Right cardiac atrium (tissue), 5 donors: ENCODE results near the gene KLC4. TPM values are rescaled to one million over a fixed set of nuclear protein-coding genes. Genes with fewer than 3 reads are reported as not detected.
"Not testable (repeated sequence)": the region's sequence is repeated elsewhere in the genome, so short reads cannot be mapped to it uniquely, and the experiment has no call there.

Experiments used
- ATAC-seq, 2 donors: fragments of 200-7000 bp; cut with Tn5 transposase; one replicate each; pipeline versions ENCODE4 v1.8.0 to v1.9.1; 2020; ENCODE audit warnings: moderate library complexity in 2 of 2, mild to moderate bottlenecking in 1 of 2
- DNase-seq, 3 donors: peaks; one replicate each; pipeline ENCODE4 v3.0.0-alpha.2; 2020
- H3K27ac ChIP-seq: one replicate; pipeline ENCODE4 v1.5.1; 2013; ENCODE audit warnings: mild to moderate bottlenecking, low read length, control low read depth, moderate library complexity
- H3K27me3 ChIP-seq: one replicate; pipeline ENCODE4 v1.6.1; 2013; ENCODE audit not compliant: control insufficient read depth, insufficient read depth
- H3K4me1 ChIP-seq: one replicate; pipeline ENCODE4 v1.6.1; 2013; ENCODE audit warnings: low read length; ENCODE audit not compliant: control insufficient read depth, insufficient read depth
- H3K4me3 ChIP-seq: one replicate; pipeline ENCODE4 v1.5.1; 2013; ENCODE audit warnings: low read length, control low read depth
- H3K9me3 ChIP-seq: one replicate; pipeline ENCODE4 v1.6.1; 2013; ENCODE audit warnings: low read length; ENCODE audit not compliant: control insufficient read depth
- WGBS: extraction: QIAGEN DNeasy Blood & Tissue Kit; methylation state at CpG from one replicate; pipeline ENCODE4 v1.1.7; 2013; 5-methylcytosine and 5-hydroxymethylcytosine counted together
- intact Hi-C, 4 donors: fragments of 100-400 bp; cut with DNase I; formaldehyde crosslinking; loops; one replicate each; pipeline versions ENCODE4 v1.11.0 to v1.14.0; 2022 to 2023
- polyA plus RNA-seq: library from polyadenylated mRNA; stranded (reverse); fragments of 200-250 nt; gene quantifications from one replicate; pipeline ENCODE4 v1.2.3, GENCODE V29; 2013
- total RNA-seq, 4 donors: library from RNA; stranded (reverse); fragmentation: NEBNext Ultra II Directional; extraction: Animal tissue kit (Norgen Biotek cat#: 25700); gene quantifications; one replicate each; pipeline ENCODE4 v1.2.1, GENCODE V29; 2021
- donor health status: healthy with polysubstance abuse.
- donor health status: DM: no; HTN: yes; CAD: no.
- donor health status: DM: no; HTN: no; CAD: no.
- donor health status: DM: no; HTN: yes; CAD: no; lungs with severe emphysema.
- donor health status: DM: yes; HTN: yes; CAD: no.

The KLC4 gene
- total and polyA plus RNA-seq, 5 donors = 32.4 to 51.2 (median 39.7) TPM

DNA sequence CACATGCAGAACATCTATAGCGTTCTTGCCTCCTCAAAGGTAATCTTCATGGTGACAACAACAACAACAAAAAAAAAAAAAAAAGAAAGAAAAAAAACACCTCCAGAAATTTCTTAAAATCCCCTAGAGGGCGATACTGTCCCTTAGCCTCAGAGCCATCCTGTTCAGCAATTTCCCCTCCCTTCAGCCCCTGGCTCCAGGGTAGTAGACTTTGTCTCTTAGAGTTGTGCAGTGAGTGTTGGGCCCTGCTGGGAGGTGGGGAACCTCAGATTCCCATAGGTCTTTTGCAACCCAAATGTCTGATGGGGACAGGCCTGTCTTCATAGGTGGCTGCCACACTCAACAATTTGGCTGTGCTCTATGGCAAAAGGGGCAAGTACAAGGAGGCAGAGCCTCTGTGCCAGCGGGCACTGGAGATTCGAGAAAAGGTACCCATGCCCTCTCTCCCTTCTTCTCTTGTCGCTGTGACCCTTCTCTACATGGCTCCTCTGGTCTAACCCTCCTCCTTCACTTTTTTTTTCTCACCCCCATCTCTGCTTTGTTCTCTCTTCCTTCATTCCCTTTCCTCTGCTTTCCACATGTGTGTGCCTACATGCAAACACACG is 10.7 kb downstream of the KLC4 start:
- H3K27ac ChIP-seq = no peak overlapping the region

DNA sequence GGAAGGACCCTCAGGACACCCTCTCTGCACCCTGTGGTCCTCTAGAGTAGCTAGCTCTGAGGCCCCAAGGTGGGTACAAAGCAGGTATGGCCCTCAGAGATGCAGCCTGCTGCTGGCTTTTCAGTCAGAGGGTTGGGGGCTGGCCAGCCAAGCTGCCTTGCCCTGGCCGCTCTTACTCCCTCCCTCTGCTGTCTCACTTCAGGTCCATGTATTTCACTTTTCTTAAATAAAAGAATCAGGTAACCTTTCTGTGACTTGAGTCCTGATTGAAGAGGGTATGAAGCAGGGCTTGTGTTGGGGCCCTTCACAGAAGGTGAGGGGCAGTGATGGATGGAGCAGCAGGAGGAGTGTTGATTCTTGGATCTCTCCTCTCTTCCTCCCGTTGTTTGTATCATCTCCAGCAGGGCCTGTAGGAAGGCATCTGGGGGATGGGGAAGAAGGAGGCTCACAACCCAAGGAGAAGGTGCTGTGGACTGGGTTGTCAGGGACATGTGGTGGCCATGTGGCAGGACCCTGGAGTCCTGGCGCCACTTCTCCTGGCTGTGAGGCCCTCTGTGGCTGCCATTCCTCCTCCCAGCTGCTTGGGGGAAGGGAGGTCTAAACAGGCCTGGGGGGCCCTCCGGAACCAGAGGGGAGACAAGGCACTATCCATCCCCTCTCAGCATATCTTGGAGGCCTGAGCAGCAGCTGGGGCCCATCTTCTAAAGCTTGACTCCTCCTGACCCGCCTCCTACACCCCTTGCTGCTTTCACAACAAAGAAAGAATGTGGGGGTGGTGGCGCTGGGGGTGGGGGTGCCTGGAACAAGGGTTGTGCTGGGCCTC is 15.6 kb downstream of the KLC4 start:
- Histone ChIP-seq H3K27ac (no peak overlapping the region), H3K27me3 (no peaks in the 10 kb centered on the region), H3K9me3 (no peaks in the 10 kb centered on the region), H3K4me1 (peaks cover 2% of the 10 kb centered on the region), H3K4me3 (no peak overlapping the region)
- DNase-seq = peak in 2 of 3 donors; percentile 31 to 56
- 60% methylated on average over 6 of the region's 6 CpGs for WGBS
- intact Hi-C loops = loop anchor here in 2 of 4 donors (5.0 to 10.0 kb wide), 2 partner anchors 52 to 60 kb away; no protein-coding TSS in a partner anchor
- peak in 1 of 2 donors; percentile 15 for ATAC-seq

More for the DNA sequence above, 10.7 kb downstream of the KLC4 start:
- ATAC-seq (no peak), DNase-seq (no peak)
- H3K9me3 ChIP-seq = no peaks in the 10 kb centered on the region
- H3K4me1 ChIP-seq = no peaks in the 10 kb centered on the region
- H3K27me3 ChIP-seq = no peaks in the 10 kb centered on the region
- intact Hi-C loops = loop anchor here in 1 of 4 donors (10.0 kb wide), 1 partner anchor 65 kb away; no protein-coding TSS in a partner anchor
- WGBS = 60% methylated on average over 6 of the region's 6 CpGs
- no peak overlapping the region for H3K4me3 ChIP-seq

DNA sequence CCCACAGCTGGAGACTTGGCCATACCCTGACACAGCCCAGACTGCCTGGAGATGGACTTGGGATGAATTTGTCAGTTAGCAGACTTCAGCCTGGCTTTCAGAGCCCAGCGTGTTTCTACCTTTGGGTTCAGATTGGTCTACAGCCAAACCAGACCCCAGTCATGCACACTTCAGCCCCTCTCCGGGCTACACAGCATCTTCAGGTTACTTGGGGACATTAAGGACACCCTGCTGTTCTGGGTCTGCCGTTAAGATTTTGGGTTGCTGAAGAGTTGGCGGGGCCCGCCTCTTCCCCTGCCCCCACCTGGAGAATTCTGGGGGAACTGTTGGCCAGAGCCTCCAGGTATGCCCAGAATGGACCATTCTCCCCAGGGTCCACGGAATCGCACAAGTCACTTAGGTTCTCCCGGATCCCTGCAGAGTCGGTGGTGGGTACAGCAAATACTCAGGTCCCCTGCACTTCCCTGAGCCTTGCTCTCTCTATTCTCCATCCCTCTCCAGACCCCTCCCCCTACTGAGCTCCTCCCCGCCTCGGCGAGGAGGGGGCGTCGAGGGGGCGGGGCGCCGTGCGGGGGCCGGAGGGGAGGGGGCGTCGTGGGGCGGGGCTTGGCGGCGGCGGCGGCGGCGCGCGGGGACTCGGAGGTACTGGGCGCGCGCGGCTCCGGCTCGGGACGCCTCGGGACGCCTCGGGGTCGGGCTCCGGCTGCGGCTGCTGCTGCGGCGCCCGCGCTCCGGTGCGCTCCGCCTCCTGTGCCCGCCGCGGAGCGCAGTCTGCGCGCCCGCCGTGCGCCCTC is 16.4 kb downstream of the KLC4 start, which contains the start of gene PTK7:
TSS of gene PTK7 (plus strand) at position 645 of the 794 bp plus-strand sequence. CDS start 175 bp downstream, outside the sequence.
- DNase-seq (peak; percentile 47 to 84 (median 79)), ATAC-seq (peak; percentile 46 to 64)
- H3K27ac ChIP-seq = no peak within 1 kb of the TSS
- intact Hi-C loops = loop anchor here in 2 of 4 donors (5.0 to 10.0 kb wide), 2 partner anchors 51 to 59 kb away; no protein-coding TSS in a partner anchor
- no peaks in the 10 kb centered on the region for H3K9me3 ChIP-seq
- H3K27me3 ChIP-seq = no peaks in the 10 kb centered on the region
- H3K4me1 ChIP-seq = peaks cover 2% of the 10 kb centered on the region
- WGBS = 4% methylated on average over 60 of the region's 60 CpGs
- peak within 1 kb of the TSS; percentile 90 for H3K4me3 ChIP-seq

DNA sequence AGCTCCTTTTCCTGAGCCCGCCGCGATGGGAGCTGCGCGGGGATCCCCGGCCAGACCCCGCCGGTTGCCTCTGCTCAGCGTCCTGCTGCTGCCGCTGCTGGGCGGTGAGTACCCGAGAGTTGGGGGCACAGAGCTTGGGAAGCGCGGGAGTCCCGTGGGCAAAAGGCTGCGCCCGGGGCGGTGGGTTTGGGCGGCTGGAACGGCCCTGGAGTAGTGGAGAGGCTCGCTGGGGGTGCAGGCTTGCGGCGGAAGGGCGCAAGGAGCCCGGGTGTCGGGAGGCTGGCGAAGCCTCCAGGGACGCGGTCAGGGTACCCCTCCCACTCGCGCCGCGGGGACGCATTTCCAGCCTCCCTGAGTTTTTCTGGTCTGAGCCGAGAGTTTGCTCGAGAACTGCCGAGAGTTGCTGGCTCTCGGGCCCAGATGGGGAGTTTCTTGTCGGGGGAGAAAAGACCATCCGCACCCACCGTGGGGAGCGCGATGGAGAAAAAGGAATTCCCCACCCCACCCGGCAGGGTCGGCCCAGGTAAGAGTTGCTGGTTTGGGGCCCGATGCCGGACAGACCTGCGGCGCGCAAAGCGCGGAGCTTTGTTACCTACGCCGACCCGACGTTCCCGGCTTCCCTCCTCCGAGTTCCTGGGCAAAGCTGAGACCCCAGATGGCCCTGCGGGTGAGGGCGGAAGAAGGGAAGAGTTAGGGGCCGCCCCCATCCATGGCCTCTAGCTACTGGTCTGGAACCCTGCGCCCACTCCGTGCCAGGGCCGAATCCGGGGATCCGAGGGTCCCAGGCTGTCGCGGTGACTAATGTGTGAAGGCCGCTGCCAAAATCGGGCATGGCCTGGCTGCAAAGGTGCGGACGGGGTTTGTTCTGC is 17.3 kb downstream of the KLC4 start:
- no peak overlapping the region for H3K27ac ChIP-seq
- H3K4me1 ChIP-seq = peaks cover 2% of the 10 kb centered on the region
- DNase-seq (peak in 2 of 3 donors; percentile 55 to 58), ATAC-seq (peak; percentile 28 to 41)
- under 1% methylated on average over 72 of the region's 72 CpGs for WGBS
- H3K4me3 ChIP-seq = peak overlapping the region; percentile 90
- intact Hi-C loops = loop anchor here in 2 of 4 donors (5.0 to 10.0 kb wide), 2 partner anchors 51 to 58 kb away; no protein-coding TSS in a partner anchor
- no peaks in the 10 kb centered on the region for H3K27me3 ChIP-seq
- H3K9me3 ChIP-seq = no peaks in the 10 kb centered on the region

DNA sequence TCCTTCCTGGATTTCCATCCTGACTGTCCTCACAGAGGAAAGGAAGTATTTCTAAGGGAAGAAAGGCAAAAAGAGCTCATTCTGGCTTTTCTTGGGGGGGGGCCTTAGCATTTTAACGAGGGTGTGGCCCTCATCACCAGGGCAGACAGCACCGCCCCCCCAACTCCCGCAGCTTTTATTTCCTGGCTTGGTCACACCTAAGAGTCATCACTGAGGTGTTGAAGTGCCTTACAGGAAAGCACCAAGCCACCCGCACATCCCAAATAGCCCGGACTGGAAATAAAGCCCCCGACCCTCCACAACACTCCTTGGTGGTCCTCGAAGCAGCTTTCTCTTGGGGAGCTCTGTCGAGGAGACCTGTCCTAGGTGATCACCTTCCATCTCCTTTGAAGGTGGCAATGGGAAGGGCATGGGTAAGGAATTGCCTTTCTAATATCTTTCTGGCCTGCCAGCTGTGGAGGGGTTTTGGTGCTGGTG is 17.9 kb downstream of the KLC4 start:
- 39% methylated on average over 8 of the region's 8 CpGs for WGBS
- H3K27ac ChIP-seq = no peak overlapping the region
- H3K9me3 ChIP-seq = no peaks in the 10 kb centered on the region
- DNase-seq (no peak), ATAC-seq (no peak)
- peaks cover 2% of the 10 kb centered on the region for H3K4me1 ChIP-seq
- intact Hi-C loops = loop anchor here in 2 of 4 donors (5.0 to 10.0 kb wide), 2 partner anchors 50 to 57 kb away; no protein-coding TSS in a partner anchor
- no peaks in the 10 kb centered on the region for H3K27me3 ChIP-seq
- H3K4me3 ChIP-seq = peak overlapping the region; percentile 90

DNA sequence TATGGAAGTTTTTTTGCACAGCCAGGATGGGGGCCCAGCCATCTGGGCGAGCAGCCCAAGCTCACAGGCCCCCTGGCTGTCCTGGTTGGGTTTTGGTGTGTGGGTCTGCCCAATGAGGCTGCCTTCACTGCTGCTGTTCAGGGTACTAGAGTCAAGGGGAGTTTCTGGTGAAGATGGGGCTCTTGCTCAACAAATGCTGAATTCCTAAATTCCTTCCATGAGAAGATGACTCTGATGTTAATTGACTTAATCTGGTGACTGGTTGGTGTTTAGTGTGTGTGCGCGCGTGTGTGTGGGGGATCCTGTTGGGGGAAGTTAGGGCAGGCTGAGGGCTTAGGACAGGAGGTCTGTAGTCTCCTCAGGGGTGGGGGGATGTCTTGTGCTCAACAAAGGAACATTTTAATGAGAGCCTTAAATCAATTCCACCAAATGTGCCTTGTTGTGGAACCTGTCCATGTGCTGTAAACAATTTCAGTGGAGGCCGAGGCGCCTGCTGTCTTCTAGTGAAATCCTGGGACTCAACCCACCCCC is 18.6 kb downstream of the KLC4 start:
- Histone ChIP-seq H3K4me3 (no peak overlapping the region), H3K27me3 (no peaks in the 10 kb centered on the region), H3K27ac (no peak overlapping the region), H3K4me1 (peaks cover 2% of the 10 kb centered on the region), H3K9me3 (no peaks in the 10 kb centered on the region)
- DNase-seq (peak in 1 of 3 donors; percentile 30), ATAC-seq (no peak)
- 89% methylated on average over 6 of the region's 6 CpGs for WGBS
- intact Hi-C loops = loop anchor here in 2 of 4 donors (5.0 to 10.0 kb wide), 2 partner anchors 49 to 57 kb away; no protein-coding TSS in a partner anchor

DNA sequence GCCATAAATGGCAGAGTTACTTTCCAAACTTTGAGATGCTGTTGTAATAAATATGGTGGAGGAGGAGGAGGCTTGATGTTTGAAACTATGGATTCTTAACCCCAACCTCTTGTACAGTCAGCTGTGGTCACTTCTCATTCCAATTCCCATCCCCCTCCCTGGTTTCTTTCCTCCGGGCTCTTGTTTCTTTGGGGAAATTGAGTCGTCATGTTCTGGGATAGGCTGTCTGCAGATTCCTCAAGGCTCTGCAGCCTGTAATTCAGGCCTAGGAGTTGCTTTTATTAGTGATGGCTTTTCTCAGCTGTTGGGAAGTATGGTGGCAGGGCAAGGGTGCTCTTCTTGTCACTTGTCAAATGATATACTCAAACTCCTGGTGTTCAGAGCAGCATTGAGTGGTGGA is 19.3 kb downstream of the KLC4 start:
- no peak overlapping the region for H3K4me3 ChIP-seq
- intact Hi-C loops = loop anchor here in 2 of 4 donors (5.0 to 10.0 kb wide), 2 partner anchors 49 to 56 kb away; no protein-coding TSS in a partner anchor
- no peaks in the 10 kb centered on the region for H3K27me3 ChIP-seq
- H3K4me1 ChIP-seq = peaks cover 2% of the 10 kb centered on the region
- WGBS = 88% methylated on average over 2 of the region's 2 CpGs
- ATAC-seq (no peak), DNase-seq (no peak)
- H3K27ac ChIP-seq = no peak overlapping the region
- no peaks in the 10 kb centered on the region for H3K9me3 ChIP-seq

DNA sequence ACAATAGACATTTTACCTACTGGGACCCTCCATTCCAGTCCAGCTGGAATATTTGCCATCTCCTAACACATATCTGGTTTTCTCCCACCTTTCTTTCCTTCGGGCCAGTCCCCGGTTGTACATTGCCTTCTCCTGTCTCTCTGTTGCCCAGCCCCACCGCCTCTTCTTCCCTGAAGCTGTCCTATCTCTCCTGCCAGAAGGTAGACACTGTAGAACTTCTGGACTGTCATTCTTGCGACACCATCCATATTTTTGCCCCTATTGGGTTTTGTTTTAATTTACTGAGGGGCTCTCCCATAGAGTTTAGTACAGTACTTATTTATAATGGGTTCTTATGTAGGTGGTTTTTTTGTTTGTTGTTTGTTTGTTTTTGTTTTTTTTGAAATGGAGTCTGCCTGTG is 21.6 kb downstream of the KLC4 start:
- ATAC-seq = no peak
- 91% methylated on average over 4 of the region's 4 CpGs for WGBS
- intact Hi-C loops = loop anchor here in 1 of 4 donors (10.0 kb wide), 1 partner anchor 64 kb away; no protein-coding TSS in a partner anchor

DNA sequence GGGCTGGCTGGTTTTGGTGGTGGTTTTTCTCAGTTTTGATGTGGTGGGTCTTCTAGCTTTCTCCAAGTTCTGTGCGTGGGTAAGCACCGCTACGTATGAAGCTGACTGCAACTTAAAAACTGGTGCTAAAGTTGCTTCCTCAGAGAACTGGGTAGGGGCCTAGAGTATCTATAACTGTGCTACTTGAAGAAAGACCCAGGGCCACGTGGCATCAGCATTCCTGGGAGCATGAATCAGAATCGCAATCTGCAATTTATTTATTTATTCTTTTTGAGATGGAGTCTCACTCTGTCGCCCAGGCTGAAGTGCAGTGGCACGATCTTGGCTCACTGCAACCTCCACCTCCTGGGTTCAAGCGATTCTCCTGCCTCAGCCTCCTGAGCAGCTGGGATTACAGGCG is 22.5 kb downstream of the KLC4 start:
- intact Hi-C loops = loop anchor here in 1 of 4 donors (10.0 kb wide), 1 partner anchor 63 kb away; no protein-coding TSS in a partner anchor
- 90% methylated on average over 9 of the region's 9 CpGs for WGBS

More for the DNA sequence above, 21.6 kb downstream of the KLC4 start:
- Histone ChIP-seq H3K27ac (no peak overlapping the region), H3K27me3 (no peaks in the 10 kb centered on the region), H3K4me1 (peaks cover 2% of the 10 kb centered on the region), H3K4me3 (no peak overlapping the region), H3K9me3 (no peaks in the 10 kb centered on the region)
- no peak for DNase-seq

More for the DNA sequence above, 22.5 kb downstream of the KLC4 start:
- DNase-seq, ATAC-seq, H3K27me3 ChIP-seq, H3K27ac ChIP-seq, H3K4me1 ChIP-seq, H3K9me3 ChIP-seq, H3K4me3 ChIP-seq: not testable (repeated sequence)
